Measurements from ENCODE around the gene TMEM151B. TPM values are rescaled to one million over a fixed set of nuclear protein-coding genes. Genes with fewer than 3 reads are reported as not detected.
A peak's percentile ranks its signal among the peaks of the same experiment; 100 is the strongest.

The TMEM151B gene
- total and polyA plus RNA-seq, 10 of the 15 experiments (the other 5 are each of a cell fraction or from before 2014, with no cell fraction given) = 0.01 to 0.19 (median 0.05) TPM; not detected in 6

GRCh38 chr6:44260451-44261297 is 9.6 kb upstream of the TMEM151B start (continued):
- TF ChIP-seq SKIL (IDR thresholded peaks at IDR 0.05; ENCODE audit: low read depth, poor library complexity, severe bottlenecking) (peak; percentile 93), NFIC (IDR thresholded peaks at IDR 0.05; ENCODE audit: low read depth, low read length) (no peak), PAX8 (IDR thresholded peaks at IDR 0.05) (no peak), MTA2 (IDR thresholded peaks at IDR 0.05; ENCODE audit: low read depth) (peak; percentile 93), ZNF687 (IDR thresholded peaks at IDR 0.05) (peak; percentile 77), ZBED1 (IDR thresholded peaks at IDR 0.05; ENCODE audit: borderline replicate concordance) (no peak), MXI1 (IDR thresholded peaks at IDR 0.05; ENCODE audit: low read depth, low read length) (0 out of 2 replicates have a peak, but pooled peaks have one; percentile 4), NR2F1 (conservative IDR thresholded peaks at IDR 0.05) (peak; percentile 68), JUND (IDR thresholded peaks at IDR 0.05; ENCODE audit: low read depth, low read length) (no peak), DPF2 (IDR thresholded peaks at IDR 0.05) (peak; percentile 74), MYB (IDR thresholded peaks at IDR 0.05; ENCODE audit: borderline replicate concordance, low read depth, low read length) (peak; percentile 48; the same call in 1 of the 2 replicates), RELB (IDR thresholded peaks at IDR 0.05; ENCODE audit: low read depth) (peak; percentile 99), ZNF24 (IDR thresholded peaks at IDR 0.05) (peak; percentile 75), SP1 (IDR thresholded peaks at IDR 0.05; ENCODE audit: low read depth, low read length) (no peak), SMARCA5 (IDR thresholded peaks at IDR 0.05) (0 out of 2 replicates have a peak, but pooled peaks have one; percentile 11), MYC (IDR thresholded peaks at IDR 0.05; ENCODE audit: insufficient read depth, insufficient read length, insufficient replicate concordance, low read length, severe bottlenecking) (peak; percentile 28), BMI1 (IDR thresholded peaks at IDR 0.05; ENCODE audit: borderline replicate concordance) (peak; percentile 72; the same call in 1 of the 2 replicates), NBN (IDR thresholded peaks at IDR 0.05) (peak; percentile 100), SUPT20H (IDR thresholded peaks at IDR 0.05; ENCODE audit: borderline replicate concordance, control insufficient read depth, low read depth, low read length) (no peak), RAD51 (IDR thresholded peaks at IDR 0.05) (peak; percentile 58), CREM (IDR thresholded peaks at IDR 0.05; ENCODE audit: low read depth) (peak; percentile 60; the same call in 1 of the 2 replicates)
- TF ChIP-seq, protein P1, sequence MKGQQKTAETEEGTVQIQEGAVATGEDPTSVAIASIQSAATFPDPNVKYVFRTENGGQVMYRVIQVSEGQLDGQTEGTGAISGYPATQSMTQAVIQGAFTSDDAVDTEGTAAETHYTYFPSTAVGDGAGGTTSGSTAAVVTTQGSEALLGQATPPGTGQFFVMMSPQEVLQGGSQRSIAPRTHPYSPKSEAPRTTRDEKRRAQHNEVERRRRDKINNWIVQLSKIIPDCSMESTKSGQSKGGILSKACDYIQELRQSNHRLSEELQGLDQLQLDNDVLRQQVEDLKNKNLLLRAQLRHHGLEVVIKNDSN (IDR thresholded peaks at IDR 0.05; ENCODE audit: borderline replicate concordance, extremely low read length, insufficient read depth, low read depth, low read length) = no peak

All from GM12878 (cell line).